Glutamatergic neuron (in vitro differentiated cells): ENCODE measurements around the gene PFDN2. TPM values are rescaled to one million over a fixed set of nuclear protein-coding genes. Genes with fewer than 3 reads are reported as not detected.

Experiments used
- DNase-seq: peaks from one replicate; pipeline ENCODE4 v3.0.0; 2022
- H3K27ac Mint-ChIP-seq: one replicate; pipeline ENCODE4 v1.8.0; 2020; ENCODE audit warnings: mild to moderate bottlenecking, mixed read lengths, inconsistent platforms; ENCODE audit not compliant: unreplicated experiment
- H3K27me3 Mint-ChIP-seq: one replicate; pipeline ENCODE4 v1.8.0; 2020; ENCODE audit warnings: mild to moderate bottlenecking, moderate library complexity, mixed read lengths, inconsistent platforms; ENCODE audit not compliant: unreplicated experiment
- H3K36me3 Mint-ChIP-seq: one replicate; pipeline ENCODE4 v1.8.0; 2020; ENCODE audit warnings: mild to moderate bottlenecking, mixed read lengths, inconsistent platforms; ENCODE audit not compliant: unreplicated experiment
- H3K4me1 Mint-ChIP-seq: one replicate; pipeline ENCODE4 v1.8.0; 2020; ENCODE audit warnings: mild to moderate bottlenecking, low read depth, mixed read lengths, inconsistent platforms; ENCODE audit not compliant: unreplicated experiment
- H3K4me3 Mint-ChIP-seq: one replicate; pipeline ENCODE4 v1.8.0; 2020; ENCODE audit warnings: mild to moderate bottlenecking, mixed read lengths, inconsistent platforms; ENCODE audit not compliant: unreplicated experiment
- H3K9me3 Mint-ChIP-seq: one replicate; pipeline ENCODE4 v1.8.0; 2020; ENCODE audit warnings: mild to moderate bottlenecking, moderate library complexity, mixed read lengths, inconsistent platforms; ENCODE audit not compliant: unreplicated experiment
- total RNA-seq: library from RNA; stranded (reverse); fragmentation: NEBNext Ultra II Directional; extraction: Animal tissue kit (Norgen Biotek cat#: 25700); gene quantifications from one replicate; pipeline ENCODE4 v1.2.1, GENCODE V29; 2021; ENCODE audit not compliant: unreplicated experiment
- TF ChIP-seq, protein P1 (sequence below): fragments of 200-600 bp; sonication (generic); IDR thresholded peaks from one replicate; pipeline ENCODE4 v1.5.0; 2021; ENCODE audit not compliant: partially characterized antibody, unreplicated experiment

PFDN2 gene
- total RNA-seq, 1 donor from 2014 or later, result 83.7 TPM

DNA sequence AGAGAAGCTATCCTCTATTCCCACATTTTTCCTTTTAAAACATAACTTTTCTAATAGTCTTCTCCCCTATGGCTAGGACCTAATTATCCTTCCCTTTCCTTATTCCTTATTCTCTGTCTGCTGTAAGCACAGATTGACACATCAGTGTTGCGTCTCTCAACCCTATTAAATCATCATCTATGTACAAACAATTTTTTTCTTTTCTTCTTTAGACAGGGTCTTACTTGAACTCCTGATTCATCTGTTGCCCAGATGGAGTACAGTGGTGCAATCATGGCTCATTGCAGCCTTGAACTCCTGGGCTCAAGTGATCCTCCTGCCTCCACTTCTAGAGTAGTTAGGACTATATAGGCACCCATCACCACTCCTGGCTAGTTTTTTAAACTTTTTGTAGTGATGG lies 11.4 kb downstream of the PFDN2 start:
- no peaks in the 10 kb centered on the region for H3K9me3 Mint-ChIP-seq
- no peaks in the 10 kb centered on the region for H3K36me3 Mint-ChIP-seq
- no peak for DNase-seq
- no peak overlapping the region for H3K4me3 Mint-ChIP-seq
- TF ChIP-seq, protein P1, sequence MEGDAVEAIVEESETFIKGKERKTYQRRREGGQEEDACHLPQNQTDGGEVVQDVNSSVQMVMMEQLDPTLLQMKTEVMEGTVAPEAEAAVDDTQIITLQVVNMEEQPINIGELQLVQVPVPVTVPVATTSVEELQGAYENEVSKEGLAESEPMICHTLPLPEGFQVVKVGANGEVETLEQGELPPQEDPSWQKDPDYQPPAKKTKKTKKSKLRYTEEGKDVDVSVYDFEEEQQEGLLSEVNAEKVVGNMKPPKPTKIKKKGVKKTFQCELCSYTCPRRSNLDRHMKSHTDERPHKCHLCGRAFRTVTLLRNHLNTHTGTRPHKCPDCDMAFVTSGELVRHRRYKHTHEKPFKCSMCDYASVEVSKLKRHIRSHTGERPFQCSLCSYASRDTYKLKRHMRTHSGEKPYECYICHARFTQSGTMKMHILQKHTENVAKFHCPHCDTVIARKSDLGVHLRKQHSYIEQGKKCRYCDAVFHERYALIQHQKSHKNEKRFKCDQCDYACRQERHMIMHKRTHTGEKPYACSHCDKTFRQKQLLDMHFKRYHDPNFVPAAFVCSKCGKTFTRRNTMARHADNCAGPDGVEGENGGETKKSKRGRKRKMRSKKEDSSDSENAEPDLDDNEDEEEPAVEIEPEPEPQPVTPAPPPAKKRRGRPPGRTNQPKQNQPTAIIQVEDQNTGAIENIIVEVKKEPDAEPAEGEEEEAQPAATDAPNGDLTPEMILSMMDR, result no peak
- H3K4me1 Mint-ChIP-seq, result no peaks in the 10 kb centered on the region
- no peaks in the 10 kb centered on the region for H3K27me3 Mint-ChIP-seq
- no peak overlapping the region for H3K27ac Mint-ChIP-seq

DNA sequence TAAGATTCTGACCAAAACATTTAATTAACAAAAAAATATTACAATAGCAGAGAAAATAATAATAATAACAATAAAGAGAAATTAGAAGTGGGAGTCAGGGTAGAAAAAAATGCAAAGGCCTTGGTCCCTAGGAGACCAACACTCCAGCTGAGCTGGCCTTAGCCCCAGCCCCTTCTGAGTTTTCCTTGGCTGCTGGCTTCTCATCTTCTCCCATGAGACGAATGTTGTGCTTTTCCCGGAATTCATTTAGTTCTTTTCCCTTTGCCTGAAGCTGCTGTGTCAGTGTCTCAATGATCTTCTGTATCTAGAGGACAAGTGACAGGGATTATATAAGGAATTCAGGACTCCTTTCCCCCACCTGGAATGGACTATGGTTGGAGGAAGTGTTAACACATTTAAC lies 17.3 kb downstream of the PFDN2 start:
- Mint-ChIP-seq H3K9me3 (peaks cover 14% of the 10 kb centered on the region), H3K4me3 (no peak overlapping the region), H3K27me3 (peaks cover 19% of the 10 kb centered on the region), H3K4me1 (peaks cover 8% of the 10 kb centered on the region), H3K36me3 (no peaks in the 10 kb centered on the region), H3K27ac (no peak overlapping the region)
- TF ChIP-seq, protein P1, result no peak
- no peak for DNase-seq

DNA sequence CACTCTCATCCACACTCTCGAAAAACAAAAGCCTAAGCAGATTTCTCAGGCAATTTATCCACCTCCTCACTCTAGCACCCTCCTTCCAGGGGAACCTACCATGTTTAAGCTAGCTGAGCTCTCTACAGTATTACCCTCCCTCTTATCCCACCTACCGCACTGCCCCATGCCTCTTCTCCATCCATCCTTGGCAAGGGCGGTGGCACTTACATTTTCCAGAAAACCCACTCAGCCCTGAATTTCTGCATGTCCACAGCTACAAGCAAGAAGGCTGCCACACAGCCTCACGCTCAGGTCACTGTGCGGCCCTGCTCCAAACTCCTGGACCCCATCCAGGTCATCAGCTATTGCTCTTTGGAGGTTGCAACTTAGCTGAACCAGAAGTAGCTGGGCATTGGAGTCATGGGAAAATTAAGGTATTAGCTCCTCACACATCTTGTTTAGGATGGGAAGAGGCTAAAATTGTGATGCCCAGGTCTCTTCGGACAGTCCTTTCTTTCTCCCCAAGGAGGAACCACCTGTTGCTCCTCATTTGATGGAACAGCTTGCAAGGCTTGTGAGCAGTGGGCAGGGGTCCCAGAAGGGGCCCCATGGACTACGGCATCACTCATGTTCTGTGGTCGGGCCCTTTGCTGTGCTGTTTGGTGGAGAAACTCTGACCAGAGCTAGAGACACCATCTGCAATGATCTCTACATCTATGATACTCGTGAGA lies 18.6 kb downstream of the PFDN2 start:
- peaks cover 8% of the 10 kb centered on the region for H3K4me1 Mint-ChIP-seq
- no peaks in the 10 kb centered on the region for H3K36me3 Mint-ChIP-seq
- H3K9me3 Mint-ChIP-seq, result peaks cover 14% of the 10 kb centered on the region
- TF ChIP-seq, protein P1, result no peak
- peak overlapping the region; percentile 88 for H3K4me3 Mint-ChIP-seq
- DNase-seq, result no peak
- peak overlapping the region; percentile 20 for H3K27ac Mint-ChIP-seq
- peaks cover 23% of the 10 kb centered on the region for H3K27me3 Mint-ChIP-seq

DNA sequence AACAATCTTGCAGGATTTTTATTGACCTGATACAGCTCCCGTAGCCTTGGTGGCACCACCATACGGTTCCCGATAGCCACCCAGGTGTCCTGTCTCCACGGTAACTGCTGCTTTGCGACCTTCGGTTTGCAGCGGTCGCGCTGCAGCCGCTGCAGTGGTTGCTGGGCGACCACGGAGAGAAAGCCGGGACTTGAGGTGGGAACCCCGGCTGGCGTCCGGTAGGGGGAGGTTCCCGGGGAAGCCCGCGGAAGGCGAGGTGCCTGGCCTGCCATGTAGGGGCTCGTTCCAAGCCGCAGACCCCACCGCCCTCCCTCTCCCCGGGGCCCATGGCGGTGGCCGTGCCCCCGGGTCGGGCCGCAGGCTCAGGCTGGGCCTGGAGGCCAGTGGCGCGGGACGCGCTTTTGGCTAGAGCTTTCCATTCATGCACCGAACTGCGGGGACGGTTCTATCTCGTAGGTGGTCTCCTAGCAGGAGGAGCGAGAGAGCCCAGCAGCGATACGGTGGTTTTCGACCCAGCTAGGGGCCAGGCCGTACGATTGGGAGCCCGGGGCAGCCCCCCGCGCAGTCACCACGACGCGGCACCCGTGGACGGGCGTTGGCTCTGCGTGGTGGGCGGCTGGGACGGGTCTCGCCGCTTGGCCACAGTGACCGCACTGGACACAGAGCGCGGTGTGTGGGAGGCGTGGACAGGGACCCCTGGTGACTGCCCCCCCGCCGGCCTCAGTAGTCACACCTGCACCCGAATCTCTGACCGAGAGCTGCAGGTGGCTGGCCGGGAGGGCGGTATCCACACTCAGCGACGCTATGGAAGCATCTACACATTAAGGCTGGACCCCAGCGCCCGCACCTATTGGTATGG lies 19.4 kb downstream of the PFDN2 start, which contains the start of gene KLHDC9:
Gene KLHDC9, plus strand, starts transcription at position 152 of the 859 bp plus-strand sequence. Its CDS starts 175 bp downstream, at position 327.
- Mint-ChIP-seq H3K4me3 (peak within 1 kb of the TSS; percentile 91), H3K4me1 (peaks cover 8% of the 10 kb centered on the region), H3K27ac (peak within 1 kb of the TSS; percentile 89), H3K27me3 (peaks cover 23% of the 10 kb centered on the region), H3K9me3 (peaks cover 14% of the 10 kb centered on the region), H3K36me3 (no peaks in the 10 kb centered on the region)
- peak; percentile 84 for DNase-seq
- TF ChIP-seq, protein P1, result no peak
